ENCODE measurements around the gene ZNF598.

Gene ZNF598

DNA sequence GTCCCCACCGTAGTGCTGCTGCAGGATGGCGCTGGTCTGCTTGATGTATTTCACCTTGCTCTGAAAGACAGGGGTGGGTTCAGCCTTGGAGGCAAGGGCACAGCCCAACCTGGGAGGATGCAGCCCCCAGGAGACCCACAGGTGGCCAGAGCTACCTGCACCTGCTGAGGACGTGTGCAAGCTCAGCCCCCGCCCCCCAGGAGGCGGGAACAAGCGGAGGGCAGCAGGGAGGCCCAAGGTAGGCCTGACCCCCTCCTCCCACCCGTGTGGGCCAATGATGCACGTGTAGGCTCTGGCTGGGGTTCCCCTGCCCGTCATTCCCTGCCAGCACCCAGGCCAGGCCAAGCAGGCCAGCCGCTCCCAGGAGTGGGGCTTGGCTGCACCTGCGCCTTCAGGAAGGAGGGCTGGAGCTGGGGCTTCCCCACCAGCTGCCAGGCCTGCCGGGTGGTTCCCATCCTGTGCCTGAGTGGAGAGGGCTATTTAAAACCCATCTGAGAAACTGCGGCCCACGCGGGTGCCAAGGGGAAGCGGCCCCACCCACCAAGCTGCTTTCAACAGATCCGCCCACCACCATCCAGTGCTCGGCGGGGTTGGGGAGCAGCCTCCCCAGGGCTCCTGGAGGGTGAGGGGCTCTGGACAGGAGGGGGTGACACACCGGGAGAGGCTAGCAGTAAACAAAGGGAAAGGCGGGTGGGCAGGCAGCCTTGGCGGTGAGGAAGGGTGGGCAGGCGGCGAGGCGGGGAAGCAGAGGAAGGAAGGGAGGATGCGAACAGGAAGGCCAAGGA lies 34.2 kb upstream of the ZNF598 start (continued):
- no peak for TF ChIP-seq ZNF639 (tag by site-specific recombination; IDR thresholded peaks at IDR 0.05)
- TF ChIP-seq SCRT1 (tag by site-specific recombination; IDR thresholded peaks at IDR 0.05; ENCODE audit: borderline replicate concordance), result no peak
- no peak for TF ChIP-seq MYNN (tag by site-specific recombination; IDR thresholded peaks at IDR 0.05; ENCODE audit: borderline replicate concordance)

DNA sequence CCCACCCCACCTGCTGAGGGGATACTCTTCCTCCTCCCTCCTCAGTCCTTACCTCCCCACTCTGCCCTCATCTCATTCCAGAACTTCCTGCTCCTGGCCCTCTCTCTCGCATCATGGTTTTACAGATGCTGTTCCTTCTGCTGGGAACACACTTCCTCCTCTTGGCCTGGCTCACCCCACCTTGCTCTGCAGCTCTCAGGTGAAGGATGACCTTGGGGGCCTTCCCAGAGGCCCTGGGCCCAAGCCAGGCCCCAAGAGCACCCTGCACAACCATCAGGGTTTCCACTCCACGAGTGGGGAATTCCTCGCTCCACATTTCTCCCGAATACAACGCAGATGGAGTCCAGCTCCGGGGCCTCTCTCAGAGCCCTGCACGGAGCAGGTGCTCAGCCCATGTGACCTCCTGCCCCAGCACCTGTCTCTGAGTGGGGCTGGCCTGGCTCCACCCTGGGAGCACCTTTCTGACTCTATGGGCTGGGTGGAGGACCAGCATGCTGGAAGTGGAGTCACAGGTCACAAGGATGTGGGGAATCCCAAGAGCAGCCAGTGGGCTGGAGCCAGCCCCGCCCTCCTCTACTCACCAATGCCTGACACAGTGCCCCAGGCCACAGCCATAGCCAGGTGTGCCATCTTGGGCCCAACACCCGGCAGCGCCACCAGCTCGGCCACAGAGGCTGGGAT lies 33.5 kb upstream of the ZNF598 start:
- no peak overlapping the region for H3K27ac ChIP-seq (ENCODE audit: extremely low read depth, low read depth, low read length)
- H3K36me3 ChIP-seq (ENCODE audit: control insufficient read depth in 2 of 2, insufficient read depth in 1 of 2, low read length in 2 of 2), result peaks cover 0 to 11% of the 10 kb centered on the region in 2 experiments; a peak in 2 of 3 replicates
- H3K4me3 ChIP-seq (ENCODE audit: low read depth, low read length), result no peak overlapping the region
- ChIA-PET POLR2A (interaction anchor here (0.5 kb wide), 1 partner anchor 23 kb away, joined by 3 read pairs; no protein-coding TSS in a partner anchor), CTCF (interaction anchor here (1.0 kb wide), 1 partner anchor 97 kb away, joined by 3 read pairs; no protein-coding TSS in a partner anchor)
- H3K9me3 ChIP-seq (ENCODE audit: control insufficient read depth, insufficient read depth, low read depth, low read length), result no peaks in the 10 kb centered on the region
- no peaks in the 10 kb centered on the region for H3K4me1 ChIP-seq (ENCODE audit: control insufficient read depth, insufficient read depth, low read length)
- peak; percentile 29; the same call in 1 of the 2 replicates for TF ChIP-seq KLF17 (tag by site-specific recombination; IDR thresholded peaks at IDR 0.05)
- no peak for TF ChIP-seq ZNF518A (tag by site-specific recombination; conservative IDR thresholded peaks at IDR 0.05; ENCODE audit: low read depth)
- 0 out of 2 replicates have a peak, but pooled peaks have one; percentile 28 for TF ChIP-seq ZNF600 (tag by site-specific recombination; IDR thresholded peaks at IDR 0.05)

- TF ChIP-seq ZNF747 (tag by site-specific recombination; IDR thresholded peaks at IDR 0.05) (no peak), ZNF146 (tag by site-specific recombination; IDR thresholded peaks at IDR 0.05) (no peak), ZIC2 (tag by site-specific recombination; IDR thresholded peaks at IDR 0.05) (peak; percentile 57; the same call in 1 of the 2 replicates)
- Histone ChIP-seq H3K9me3 (ENCODE audit: control insufficient read depth, insufficient read depth, low read depth, low read length) (no peaks in the 10 kb centered on the region), H3K36me3 (ENCODE audit: control insufficient read depth in 2 of 2, insufficient read depth in 1 of 2, low read length in 2 of 2) (peaks cover 0 to 14% of the 10 kb centered on the region in 2 experiments; a peak in 2 of 3 replicates), H3K4me3 (ENCODE audit: low read depth, low read length) (no peak overlapping the region), H3K4me1 (ENCODE audit: control insufficient read depth, insufficient read depth, low read length) (no peaks in the 10 kb centered on the region), H3K27ac (ENCODE audit: extremely low read depth, low read depth, low read length) (no peak overlapping the region)
- ChIA-PET CTCF (no interaction called here), POLR2A (interaction anchor here (0.6 kb wide), 1 partner anchor 12 kb away, joined by 4 read pairs; no protein-coding TSS in a partner anchor)
Measured at GRCh38 chr16:2042171-2042985, 32.8 kb upstream of the ZNF598 start.
